Endothelial cell of umbilical vein (primary cell): ENCODE data around the gene IFITM10. TPM values are rescaled to one million over a fixed set of nuclear protein-coding genes. Genes with fewer than 3 reads are reported as not detected.

Experiments
- BruUV-seq: library from RNA; stranded (reverse); fragments of 400-500 nt; replicated peaks from 2 replicates; lab custom pipeline; 2021; lab: Mats Ljungman, UMichigan
- CTCF ChIA-PET: fragments of 300-600, 350-600 bp; sonication (Branson Sonifier 250); formaldehyde crosslinking; loops from one replicate; lab custom pipeline; 2021; ENCODE audit warnings: antibody characterized with exemption, inconsistent platforms; lab: Charles Lee
- POLR2A ChIA-PET: fragments of 300-600, 350-600 bp; sonication (Branson Sonifier 250); formaldehyde crosslinking; loops from one replicate; lab custom pipeline; 2021; ENCODE audit warnings: antibody characterized with exemption, inconsistent platforms; lab: Charles Lee
- DNase-seq: peaks from one replicate; pipeline ENCODE4 v3.0.0-alpha.2; 2011; ENCODE audit warnings: low read depth, low spot score
- FAIRE-seq: peaks from 2 replicates; lab custom pipeline; 2011; peaks lifted over from hg19 to GRCh38; lab: Jason Lieb, UNC
- H2AFZ ChIP-seq: 2 replicates; pipeline ENCODE4 v1.6.0; 2012; ENCODE audit warnings: low read depth, low read length, control low read depth, inconsistent platforms
- H3K27ac ChIP-seq: 2 replicates; pipeline ENCODE4 v1.5.1; 2011; ENCODE audit warnings: low read depth, mild to moderate bottlenecking, control low read depth, low read length, moderate library complexity; ENCODE audit not compliant: insufficient read depth
- H3K27me3 ChIP-seq, 2 experiments: 2 replicates each; pipeline versions ENCODE4 v1.6.0 to v1.6.1; 2011; ENCODE audit warnings: low read length in 2 of 2, mixed read lengths in 1 of 2; ENCODE audit not compliant: control insufficient read depth in 2 of 2, insufficient read depth in 2 of 2
- H3K36me3 ChIP-seq, 2 experiments: 2 replicates in 1 of 2; 3 replicates in 1 of 2; pipeline ENCODE4 v1.5.1; 2011; ENCODE audit warnings: low read length in 2 of 2, mild to moderate bottlenecking in 1 of 2, moderate library complexity in 1 of 2; ENCODE audit not compliant: control insufficient read depth in 2 of 2, insufficient read depth in 2 of 2; ENCODE audit errors: extremely low read depth in 1 of 2
- H3K4me1 ChIP-seq: 3 replicates; pipeline ENCODE4 v1.5.1; 2011; ENCODE audit warnings: mild to moderate bottlenecking, low read length; ENCODE audit not compliant: control insufficient read depth, insufficient read depth; ENCODE audit errors: extremely low read depth
- H3K4me2 ChIP-seq: 2 replicates; pipeline ENCODE4 v1.6.1; 2011; ENCODE audit warnings: low read length, control low read depth, mixed read lengths; ENCODE audit not compliant: insufficient read depth
- H3K4me3 ChIP-seq, 3 experiments: fragments of 200-600 bp in 1 of 3; sonication (generic), shearing (Covaris generic) in 1 of 3; replicated peaks in 1 of 3; 2 replicates each; pipeline ENCODE4 v1.5.1; 2011 to 2016; ENCODE audit warnings: control low read depth in 3 of 3, low read length in 3 of 3, mild to moderate bottlenecking in 2 of 3, inconsistent platforms in 1 of 3, low read depth in 1 of 3, moderate library complexity in 1 of 3; ENCODE audit not compliant: insufficient read depth in 1 of 3
- H3K79me2 ChIP-seq: 2 replicates; pipeline ENCODE4 v1.6.0; 2012; ENCODE audit warnings: low read length, inconsistent platforms; ENCODE audit not compliant: control insufficient read depth, insufficient read depth
- H3K9ac ChIP-seq: replicated peaks from 2 replicates; pipeline ENCODE3; 2011; ENCODE audit warnings: low read length, control low read depth; ENCODE audit not compliant: insufficient read depth; ENCODE audit errors: extremely low read depth
- H3K9me1 ChIP-seq: replicated peaks from 3 replicates; pipeline ENCODE4 v1.6.0; 2011; ENCODE audit warnings: mild to moderate bottlenecking, low read length; ENCODE audit not compliant: control insufficient read depth, insufficient read depth; ENCODE audit errors: extremely low read depth
- H3K9me3 ChIP-seq: replicated peaks from 2 replicates; pipeline ENCODE4 v1.5.1; 2012; ENCODE audit warnings: low read length, inconsistent platforms; ENCODE audit not compliant: control insufficient read depth, insufficient read depth
- H4K20me1 ChIP-seq: replicated peaks from 2 replicates; pipeline ENCODE3; 2011; ENCODE audit warnings: mild to moderate bottlenecking, low read length; ENCODE audit not compliant: control insufficient read depth, insufficient read depth; ENCODE audit errors: extremely low read depth
- CTCF ChIP-seq, 2 donors: IDR thresholded peaks; 1 replicate in 1 of 2; 2 replicates in 1 of 2; pipeline ENCODE4 v1.5.1; 2011; ENCODE audit warnings: low read length in 2 of 2, mild to moderate bottlenecking in 2 of 2, moderate library complexity in 2 of 2, control low read depth in 1 of 2, inconsistent platforms in 1 of 2, low read depth in 1 of 2; ENCODE audit not compliant: insufficient read depth in 1 of 2; ENCODE audit errors: extremely low read depth in 1 of 2
- EZH2 ChIP-seq: IDR thresholded peaks from 2 replicates; pipeline ENCODE4 v1.6.1; 2012; ENCODE audit warnings: borderline replicate concordance, low read depth, mild to moderate bottlenecking, moderate library complexity, low read length, inconsistent platforms; ENCODE audit not compliant: severe bottlenecking
- FOS ChIP-seq: IDR thresholded peaks from 2 replicates; pipeline ENCODE4 v1.6.1; 2011; ENCODE audit warnings: mild to moderate bottlenecking, low read length, moderate library complexity, borderline replicate concordance; ENCODE audit not compliant: insufficient read depth
- GATA2 ChIP-seq: IDR thresholded peaks from 2 replicates; pipeline ENCODE4 v1.7.0; 2011; ENCODE audit warnings: low read depth, mild to moderate bottlenecking, moderate library complexity, mixed read lengths, low read length; ENCODE audit not compliant: insufficient read length, insufficient read depth
- JUN ChIP-seq: IDR thresholded peaks from 2 replicates; pipeline ENCODE4 v1.6.1; 2011; ENCODE audit warnings: borderline replicate concordance, low read depth; ENCODE audit not compliant: insufficient read length, insufficient read depth
- MYC ChIP-seq: IDR thresholded peaks from one replicate; pipeline ENCODE4 v1.6.1; 2011; ENCODE audit warnings: mild to moderate bottlenecking, low read depth, low read length
- POLR2A ChIP-seq: IDR thresholded peaks from 2 replicates; pipeline ENCODE4 v1.6.1; 2012; ENCODE audit warnings: low read depth, mild to moderate bottlenecking, control low read depth, low read length
- POLR2AphosphoS5 ChIP-seq: IDR thresholded peaks from 2 replicates; pipeline ENCODE4 v1.6.1; 2012; ENCODE audit warnings: low read depth, mild to moderate bottlenecking, control low read depth, low read length, moderate library complexity; ENCODE audit not compliant: insufficient read depth
- dilution Hi-C: fragments of 300-500 bp; cut with MboI; formaldehyde crosslinking; loops from one replicate; pipeline ENCODE4 v1.15.0; 2019; ENCODE audit warnings: low sequenced_read_pairs; ENCODE audit not compliant: extremely low pct_ligation_motif_present
- intact Hi-C: fragments of 100-400 bp; cut with micrococcal nuclease; formaldehyde crosslinking; loops from one replicate; pipeline ENCODE4 v1.10.0; 2022
- polyA plus RNA-seq, 4 experiments: library from polyadenylated mRNA; depleted of rRNA in 3 of 4; stranded (reverse) in 3 of 4; unstranded in 1 of 4; fragments of >200 nt; gene quantifications; 2 replicates each; pipeline versions ENCODE4 v1.2.1 to v1.2.3, GENCODE V29; 2011 to 2012; ENCODE audit warnings: missing spikeins in 1 of 4
- total RNA-seq: library from RNA; stranded (reverse); gene quantifications from 2 replicates; pipeline ENCODE4 v1.2.3, GENCODE V29; 2021
- TF ChIP-seq, protein P1 (sequence below): IDR thresholded peaks from 2 replicates; pipeline ENCODE4 v1.6.1; 2011; ENCODE audit not compliant: insufficient read depth, insufficient read length

Gene IFITM10
- total and polyA plus RNA-seq, 2 donors (not counting 3 experiments of a cell fraction or from before 2014, with no cell fraction given) = 0.04 to 0.66 TPM

GRCh38 chr11:1796413-1797011 lies 46.1 kb upstream of the IFITM10 start:
- FAIRE-seq (no peak), DNase-seq (no peak)
- H4K20me1 ChIP-seq = no peaks in the 10 kb centered on the region
- no peak overlapping the region for H3K27ac ChIP-seq
- H3K4me3 ChIP-seq = no peak overlapping the region
- ChIA-PET CTCF (no interaction called here), POLR2A (no interaction called here)
- H3K4me2 ChIP-seq = no peak overlapping the region
- no peak overlapping the region for H3K9ac ChIP-seq
- no peak overlapping the region for H2AFZ ChIP-seq
- no peaks in the 10 kb centered on the region for H3K9me3 ChIP-seq
- no peaks in the 10 kb centered on the region for H3K79me2 ChIP-seq
- no TSS peak for BruUV-seq
- dilution Hi-C loops (no loop called here), intact Hi-C loops (no loop called here)
- no peak for TF ChIP-seq POLR2AphosphoS5
- no peak for TF ChIP-seq JUN
- TF ChIP-seq POLR2A = no peak
- TF ChIP-seq MYC = no peak
- TF ChIP-seq GATA2 = no peak
- no peak for TF ChIP-seq CTCF (IDR thresholded peaks at IDR 0.05; ENCODE audit: extremely low read depth in 1 of 2, insufficient read depth in 1 of 2, low read depth in 1 of 2, low read length in 2 of 2)
- TF ChIP-seq, protein P1, sequence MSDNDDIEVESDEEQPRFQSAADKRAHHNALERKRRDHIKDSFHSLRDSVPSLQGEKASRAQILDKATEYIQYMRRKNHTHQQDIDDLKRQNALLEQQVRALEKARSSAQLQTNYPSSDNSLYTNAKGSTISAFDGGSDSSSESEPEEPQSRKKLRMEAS = no peak
- no peak for TF ChIP-seq FOS
- no peak for TF ChIP-seq EZH2
- no peaks in the 10 kb centered on the region for H3K36me3 ChIP-seq
- H3K4me1 ChIP-seq = no peaks in the 10 kb centered on the region
- no peaks in the 10 kb centered on the region for H3K27me3 ChIP-seq
- no peaks in the 10 kb centered on the region for H3K9me1 ChIP-seq
